HCEC 1CT (cell line): ENCODE results near the gene SLC9A2.
A peak's percentile ranks its signal among the peaks of the same experiment; 100 is the strongest.

ENCODE experiments used
- DNase-seq: peaks from one replicate; pipeline ENCODE4 v3.0.0-alpha.2; 2017

Gene SLC9A2

DNA sequence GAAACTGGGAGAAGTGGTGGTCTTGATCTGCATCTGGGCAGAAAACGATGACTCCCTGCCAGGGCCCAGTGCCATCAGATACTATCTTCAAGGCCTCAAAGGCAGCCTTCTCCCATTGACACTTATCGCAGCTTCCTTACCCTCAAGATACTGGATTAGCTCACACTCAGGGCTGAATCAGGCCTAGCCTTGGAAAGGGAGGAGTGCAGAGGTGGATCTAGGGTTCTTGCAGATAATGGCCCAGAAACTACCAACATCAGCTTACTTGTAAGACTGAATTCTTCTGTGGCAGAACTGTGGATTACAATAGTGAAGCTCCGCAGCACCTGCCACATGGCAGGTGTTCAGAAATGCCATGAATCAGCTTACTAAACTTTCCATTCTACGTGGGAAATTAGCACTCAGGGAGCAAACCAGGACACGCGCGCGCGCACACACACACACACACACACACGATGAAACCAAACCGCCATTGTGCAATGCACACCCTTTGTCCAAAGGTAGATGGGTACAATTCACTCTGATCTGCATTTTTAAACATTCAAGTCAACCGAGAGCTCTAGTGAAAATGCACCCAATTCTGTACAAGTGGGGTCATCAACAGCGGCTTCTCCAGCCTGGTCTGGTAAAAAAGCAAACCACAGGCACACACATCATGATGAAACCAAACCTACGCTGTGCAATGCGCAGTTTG, 116.2 kb downstream of the SLC9A2 start:
- DNase-seq, result no peak

DNA sequence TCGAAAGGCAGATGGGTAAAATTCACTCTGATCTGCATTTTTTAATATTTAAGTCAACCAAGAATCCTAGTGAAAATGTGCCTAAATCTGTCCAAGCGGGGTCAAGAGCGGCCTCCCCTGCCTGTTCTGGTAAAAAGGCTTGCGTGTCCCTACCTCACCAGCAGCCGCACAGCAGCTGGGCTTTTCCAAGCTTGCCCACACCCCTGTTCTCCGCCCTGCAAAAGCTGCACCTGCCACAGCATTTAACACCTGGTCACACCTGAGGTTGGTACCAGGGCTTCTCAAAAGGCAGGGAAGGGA, 116.7 kb downstream of the SLC9A2 start:
- DNase-seq, result no peak

DNA sequence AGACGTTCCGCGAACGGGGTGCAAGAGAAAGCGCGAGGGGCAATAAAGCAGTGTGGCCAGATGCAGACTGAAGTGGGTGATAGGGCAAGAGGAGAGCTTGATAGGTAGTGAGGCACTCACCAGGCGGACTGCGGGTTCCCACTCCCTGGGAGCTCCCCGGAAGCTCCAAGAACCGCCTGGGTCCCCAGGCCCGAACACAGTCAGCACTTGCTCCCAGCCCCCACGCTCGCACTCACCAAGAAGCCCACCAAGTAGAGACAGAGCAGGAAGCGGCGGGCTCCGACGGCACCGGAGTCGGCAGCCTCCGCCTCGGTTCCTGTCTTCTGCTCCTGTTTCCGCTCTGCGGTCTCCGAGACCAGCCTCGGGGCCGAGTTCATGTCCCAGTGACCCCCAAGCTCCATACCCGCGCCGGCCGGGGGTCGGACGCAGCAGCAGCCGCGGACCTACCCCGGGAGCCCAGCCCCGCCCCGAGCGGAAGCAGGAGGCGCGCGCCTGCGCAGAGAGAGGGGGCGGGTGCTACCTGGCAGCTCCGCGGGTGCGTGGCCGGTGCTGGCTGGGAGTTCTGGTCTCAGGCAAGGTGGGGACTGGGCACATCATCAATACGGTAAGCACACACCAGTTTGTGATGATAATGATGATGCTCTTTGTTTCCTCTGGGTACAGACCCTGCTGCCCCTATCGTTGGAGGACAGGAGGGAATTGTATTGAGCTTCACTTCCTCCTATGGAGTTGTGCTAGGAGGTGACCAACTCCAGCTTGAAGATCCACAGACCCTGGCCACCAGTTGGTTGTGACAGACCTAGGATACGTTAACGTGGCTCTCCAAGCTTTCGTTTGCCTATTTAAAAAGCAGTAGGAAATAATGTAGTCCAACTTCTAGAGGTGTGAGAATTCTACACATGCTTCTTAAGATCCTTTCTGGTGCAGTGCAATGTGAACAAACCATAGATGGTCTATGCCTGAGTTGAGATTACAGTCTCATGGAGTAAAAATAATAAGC, 117.4 kb downstream of the SLC9A2 start:
- DNase-seq, result peak; percentile 33

DNA sequence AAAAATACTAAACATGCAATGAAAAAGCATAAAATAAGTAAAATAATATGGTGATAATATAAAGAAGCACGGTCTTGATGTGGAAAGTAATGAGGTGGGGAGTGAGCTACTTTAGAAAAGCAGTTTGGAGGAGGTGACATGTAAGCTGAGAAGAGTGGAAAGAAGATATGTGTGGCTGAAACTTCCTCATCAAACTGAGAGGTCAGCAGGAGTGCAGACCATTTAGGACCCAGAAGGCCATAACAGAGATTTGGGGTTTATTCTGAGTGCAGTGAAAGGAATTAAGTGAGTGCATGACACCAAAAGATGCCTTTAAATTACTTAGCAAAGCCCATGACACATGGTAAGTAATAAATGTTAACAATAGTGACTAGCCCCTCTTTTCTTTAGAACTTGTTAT, 118.1 kb downstream of the SLC9A2 start:
- DNase-seq, result no peak

DNA sequence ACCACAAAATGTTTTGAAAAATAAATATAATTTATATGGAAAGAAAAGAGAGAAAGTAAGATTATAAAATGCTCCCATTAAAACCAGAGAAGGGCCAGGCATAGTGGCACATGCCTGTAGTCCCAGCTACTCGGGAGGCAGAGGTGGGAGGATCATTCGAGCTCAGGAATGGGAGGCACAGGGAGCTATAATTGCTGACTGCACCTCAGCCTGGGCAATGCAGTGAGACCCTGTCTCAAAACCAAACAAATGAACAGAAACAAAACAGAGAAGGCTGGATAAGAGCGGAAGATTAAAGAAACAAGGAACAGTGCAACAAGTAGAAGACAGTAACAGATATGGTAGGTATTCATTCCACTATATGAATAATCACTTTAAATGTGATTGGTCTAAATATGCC, 123.9 kb downstream of the SLC9A2 start:
- no peak for DNase-seq

GRCh38 chr2:102748107-102748506, 128.8 kb downstream of the SLC9A2 start:
- DNase-seq, result no peak

DNA sequence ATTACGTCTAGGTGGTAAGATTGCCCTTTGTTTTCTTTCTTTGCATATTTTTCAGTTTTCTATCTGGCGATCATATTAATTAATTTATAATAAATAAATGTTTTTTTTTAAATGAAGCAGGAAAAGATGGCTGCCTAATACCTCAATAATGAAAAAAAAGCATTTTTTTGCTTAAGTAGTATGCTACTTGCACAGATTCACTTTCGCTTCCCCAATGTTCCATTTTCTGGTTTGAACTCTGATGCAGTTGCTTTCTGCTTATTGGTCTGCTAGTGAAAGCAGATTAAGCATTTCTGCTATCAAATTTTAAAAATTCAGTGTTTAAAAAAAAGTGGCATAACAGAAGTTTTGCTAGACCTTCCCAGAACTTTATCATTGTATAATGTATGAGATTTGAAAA, 130.6 kb downstream of the SLC9A2 start:
- no peak for DNase-seq

DNA sequence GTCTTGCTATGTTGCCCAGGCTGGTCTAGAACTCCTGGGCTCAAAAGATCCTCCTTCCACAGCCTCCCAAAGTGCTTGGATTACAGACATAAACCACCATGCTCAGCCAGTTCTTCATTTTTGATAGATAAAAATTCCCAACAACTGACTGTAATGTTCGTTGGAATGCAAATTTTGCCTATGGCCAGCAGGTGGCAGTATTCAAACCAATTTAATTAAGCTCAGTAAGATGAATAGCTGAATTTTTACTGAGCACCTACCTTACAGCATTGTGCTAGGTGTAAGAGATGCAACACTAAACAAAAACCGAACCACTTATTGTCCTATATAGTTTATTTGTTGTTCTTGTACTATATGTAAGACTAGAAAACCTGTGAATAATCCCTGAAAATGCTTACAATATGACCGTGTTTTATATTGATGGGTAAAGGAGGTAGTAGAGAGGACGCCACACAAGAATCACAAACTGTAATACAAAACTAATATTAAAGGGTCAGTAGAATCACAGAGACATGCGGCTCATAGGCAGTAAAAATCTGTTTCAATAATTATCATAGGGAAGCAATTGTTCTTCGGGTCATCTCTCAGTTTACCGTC, 134.3 kb downstream of the SLC9A2 start:
- peak; percentile 55 for DNase-seq

DNA sequence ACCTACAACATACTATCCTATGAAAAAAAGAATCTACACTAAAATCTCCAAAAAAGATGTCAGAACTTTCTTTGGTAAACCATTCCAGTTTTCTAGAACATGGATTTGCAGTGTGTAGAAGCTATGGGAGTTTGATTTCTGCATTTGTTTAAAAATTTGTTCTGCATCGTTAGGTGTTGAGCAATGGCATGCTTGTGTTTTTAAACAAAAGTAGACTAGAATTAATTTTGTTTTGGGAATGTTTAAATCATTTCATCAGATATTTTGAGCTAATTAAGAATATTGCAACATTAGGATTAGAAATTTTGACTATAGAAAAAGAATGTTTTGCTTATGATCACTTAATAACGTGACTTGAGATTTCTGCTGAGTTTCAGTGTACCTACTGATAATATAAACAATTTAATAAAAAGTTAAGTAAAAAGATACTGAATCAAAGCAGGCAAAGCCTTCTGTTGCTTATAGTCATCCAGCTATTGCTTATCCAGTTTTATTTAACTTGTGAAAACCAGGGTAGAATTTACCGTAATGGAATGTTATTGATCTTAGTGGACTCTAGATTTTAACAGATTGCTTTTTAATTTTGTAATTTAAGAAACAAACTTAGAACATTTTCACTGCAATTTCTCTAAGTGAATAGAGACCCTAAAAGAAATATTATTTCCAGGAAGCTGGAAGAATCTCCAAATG, 135.2 kb downstream of the SLC9A2 start:
- DNase-seq, result no peak

- no peak for DNase-seq
Measured at GRCh38 chr2:102755284-102755683, 135.9 kb downstream of the SLC9A2 start.

DNA sequence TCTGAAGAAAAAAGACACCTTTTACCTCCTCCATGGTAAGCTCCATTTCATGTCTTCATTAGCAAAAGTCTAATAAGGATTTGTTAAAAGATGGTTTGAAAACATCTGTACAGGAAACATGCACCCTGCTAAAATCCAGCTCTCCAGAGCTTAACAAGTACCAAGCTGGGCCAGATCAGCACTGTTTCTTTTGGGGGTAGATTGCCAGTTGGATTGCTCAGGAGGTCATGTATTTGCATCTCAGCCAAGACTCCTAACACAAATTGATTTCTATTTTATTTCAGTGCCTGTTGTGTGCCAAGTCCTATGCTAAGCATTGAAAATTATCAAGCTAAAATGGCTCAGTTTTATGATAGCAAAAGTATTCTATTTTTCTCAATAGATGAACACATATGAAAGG, 139.1 kb downstream of the SLC9A2 start:
- no peak for DNase-seq
